NCI-H128 (cell line): ENCODE measurements around the gene RORB.

Experiments used
- DNase-seq: peaks from one replicate; lab custom pipeline; 2025; ENCODE audit not compliant: unreplicated experiment; lab: John Stamatoyannopoulos, UW

Gene RORB

DNA sequence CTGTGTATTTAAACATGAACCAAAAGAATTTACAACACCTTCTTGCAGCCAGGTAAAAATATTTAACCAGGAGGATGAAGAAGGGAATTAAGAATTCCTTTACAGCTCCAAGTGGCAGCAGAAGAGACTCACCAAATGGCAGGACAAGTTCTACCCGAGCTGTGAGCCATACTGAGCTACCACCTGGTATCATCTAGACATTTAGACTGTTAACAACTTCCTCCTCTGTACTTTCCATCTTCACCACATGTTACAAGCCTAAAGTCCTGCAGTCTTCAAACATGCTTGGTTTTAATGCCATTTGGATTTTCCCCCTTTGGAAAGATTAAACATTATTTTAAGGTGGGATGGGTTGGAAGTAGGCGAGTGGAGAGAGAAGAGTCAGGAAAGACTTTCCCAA is 200.4 kb downstream of the RORB start:
- no peak for DNase-seq

DNA sequence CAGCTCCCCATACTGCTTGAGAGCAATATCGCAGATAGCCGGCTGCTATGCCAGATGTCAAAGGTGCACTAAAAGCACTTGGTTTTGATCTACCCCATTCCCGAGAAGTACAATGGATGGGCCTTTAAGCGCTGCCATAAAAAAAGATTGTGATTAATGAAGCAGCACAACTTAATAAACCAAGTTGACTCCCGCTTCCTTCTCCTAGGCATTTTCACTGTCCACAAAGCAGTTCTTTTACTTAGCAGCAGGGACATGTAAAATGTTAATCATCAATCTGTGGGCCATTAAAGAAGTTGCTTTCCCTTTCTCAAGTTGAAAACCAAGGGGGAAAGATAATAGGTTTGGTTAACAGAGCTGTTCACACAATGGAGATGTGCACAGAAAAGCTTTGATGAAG is 214.2 kb downstream of the RORB start:
- no peak for DNase-seq

DNA sequence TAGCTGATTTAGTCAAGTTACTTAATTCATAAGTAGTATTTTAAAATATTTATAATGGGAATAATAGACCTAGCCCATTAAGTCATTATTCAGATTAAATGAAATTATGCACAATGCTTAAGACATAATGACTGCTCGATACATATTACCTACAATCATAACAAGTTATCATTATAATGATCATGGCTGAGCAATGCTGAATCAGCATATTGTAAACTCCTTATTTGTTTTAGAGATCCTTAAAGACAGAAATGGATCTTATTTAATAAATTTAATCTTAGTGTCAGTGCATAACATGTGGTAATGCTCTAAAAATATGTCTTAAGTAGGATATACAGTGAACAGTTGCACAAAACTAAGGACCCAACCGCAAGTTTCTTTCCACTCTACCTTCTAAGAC is 221.6 kb downstream of the RORB start:
- no peak for DNase-seq

DNA sequence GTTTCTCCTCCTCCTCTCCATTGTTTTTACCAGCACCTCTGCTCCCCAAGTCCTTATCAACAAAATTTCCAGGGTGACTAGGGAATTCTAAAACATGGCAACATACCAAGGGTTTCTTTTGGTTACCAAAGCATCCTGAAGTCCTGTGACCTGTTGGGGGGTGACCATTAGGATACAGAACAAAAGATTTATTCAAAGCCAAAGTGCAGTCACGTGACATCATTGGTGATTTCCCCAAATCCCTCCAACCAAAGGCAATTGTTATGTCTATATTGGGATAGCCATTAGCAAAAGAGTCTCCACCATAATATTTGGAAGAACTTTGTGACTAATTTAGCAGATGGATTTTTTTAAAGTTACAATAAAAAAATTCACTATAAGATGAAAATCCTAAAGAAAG is 222.2 kb downstream of the RORB start:
- DNase-seq = no peak

DNA sequence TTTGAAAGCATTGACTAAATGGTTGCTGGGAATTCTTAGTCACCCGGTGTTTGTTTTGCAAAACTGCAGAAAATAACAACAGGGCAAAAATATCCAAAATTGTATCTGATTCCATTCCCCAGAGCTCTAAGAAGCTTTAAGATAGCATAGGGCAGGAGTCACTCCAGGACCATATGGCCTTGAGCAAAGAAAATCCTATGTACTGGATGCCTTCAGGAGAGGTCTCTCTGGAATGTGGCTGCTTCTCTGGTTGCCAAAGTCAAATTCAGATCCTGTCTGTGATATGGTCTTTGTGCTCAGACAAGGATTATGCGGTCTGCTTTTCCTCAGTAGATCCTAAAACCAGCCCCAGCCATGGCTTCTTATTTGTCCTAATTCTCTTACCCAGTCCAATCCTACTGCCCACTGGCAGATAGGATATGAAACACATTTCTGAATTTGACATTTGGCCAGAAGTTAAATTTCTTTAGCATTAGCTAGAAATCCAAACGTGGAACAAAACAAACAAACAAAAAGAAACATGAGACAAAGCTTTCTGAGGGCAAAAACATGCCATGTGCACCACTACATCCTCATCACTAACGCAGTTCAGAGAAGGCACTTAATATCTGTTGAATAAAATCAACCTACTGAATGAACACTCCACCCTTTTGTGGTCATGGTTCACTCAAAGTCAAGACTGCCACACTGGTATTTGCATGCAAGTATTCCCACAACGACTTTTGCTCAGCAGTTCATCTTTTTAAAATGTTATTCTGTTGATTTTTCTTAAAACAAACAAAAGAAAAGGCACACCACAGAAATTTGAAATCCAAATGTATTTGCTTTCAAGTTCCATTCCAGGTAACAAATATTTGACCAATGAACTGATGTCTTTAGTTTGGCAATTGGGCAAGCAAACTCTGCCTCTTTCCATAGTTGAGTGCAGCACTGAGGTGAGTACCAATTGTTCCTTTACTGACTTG is 224.8 kb downstream of the RORB start:
- DNase-seq = no peak

DNA sequence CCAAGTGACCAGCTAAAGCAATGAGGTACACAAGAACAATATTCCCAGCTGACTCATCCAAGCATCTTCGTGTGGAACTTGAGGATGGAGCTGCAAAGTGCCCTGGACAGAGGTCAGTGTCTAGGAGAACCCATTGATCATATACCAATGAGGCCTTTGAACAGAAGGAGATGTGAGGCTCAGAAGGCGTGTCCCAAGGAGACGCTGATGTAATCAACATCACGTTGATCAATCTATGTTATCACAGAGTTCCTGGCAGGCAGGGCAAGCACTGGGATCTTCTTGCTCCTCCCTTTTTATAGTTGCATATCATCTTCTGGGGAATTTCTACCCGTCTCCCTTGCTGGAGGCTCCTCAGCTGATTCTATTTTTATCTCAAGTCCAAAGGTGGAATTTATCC is 227.2 kb downstream of the RORB start:
- no peak for DNase-seq

DNA sequence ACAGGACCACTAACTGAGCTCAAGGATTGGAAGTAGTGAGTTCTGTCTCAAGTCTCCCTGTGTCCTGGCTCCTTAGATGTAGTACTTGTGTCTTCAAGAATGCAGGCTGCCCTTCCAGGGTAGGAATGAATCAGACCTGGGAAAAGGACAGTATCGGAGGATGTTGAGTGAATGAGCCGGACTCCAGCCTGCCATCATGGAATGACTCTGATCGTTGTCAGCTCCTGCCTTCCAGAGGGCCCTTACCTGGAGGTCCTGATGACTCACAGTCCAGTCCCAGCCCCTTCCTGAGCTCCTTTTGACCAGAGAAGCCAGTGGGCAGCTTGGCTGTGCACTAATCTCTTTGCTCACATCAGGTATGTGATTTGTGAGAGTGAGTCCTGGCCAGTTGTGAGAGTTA is 229.4 kb downstream of the RORB start:
- DNase-seq = no peak

DNA sequence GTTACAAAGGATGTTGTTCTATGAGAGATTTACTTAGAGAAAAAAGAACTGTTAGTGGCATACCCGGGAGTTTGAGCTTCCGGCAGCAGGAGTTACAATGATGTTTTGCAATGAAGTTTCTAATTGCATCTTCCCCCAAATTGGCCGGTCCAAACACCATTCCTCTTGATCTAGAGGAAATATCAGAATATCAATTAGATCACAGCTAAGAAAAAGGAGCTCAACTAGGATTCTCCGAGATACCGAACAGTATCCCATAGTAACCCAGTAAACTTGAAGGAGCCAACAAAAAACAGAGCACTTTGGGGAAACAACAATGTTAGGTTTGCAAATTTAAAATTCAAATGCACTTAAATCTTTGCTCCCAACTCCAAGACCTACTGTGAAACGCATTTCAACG is 231.0 kb downstream of the RORB start:
- no peak for DNase-seq

DNA sequence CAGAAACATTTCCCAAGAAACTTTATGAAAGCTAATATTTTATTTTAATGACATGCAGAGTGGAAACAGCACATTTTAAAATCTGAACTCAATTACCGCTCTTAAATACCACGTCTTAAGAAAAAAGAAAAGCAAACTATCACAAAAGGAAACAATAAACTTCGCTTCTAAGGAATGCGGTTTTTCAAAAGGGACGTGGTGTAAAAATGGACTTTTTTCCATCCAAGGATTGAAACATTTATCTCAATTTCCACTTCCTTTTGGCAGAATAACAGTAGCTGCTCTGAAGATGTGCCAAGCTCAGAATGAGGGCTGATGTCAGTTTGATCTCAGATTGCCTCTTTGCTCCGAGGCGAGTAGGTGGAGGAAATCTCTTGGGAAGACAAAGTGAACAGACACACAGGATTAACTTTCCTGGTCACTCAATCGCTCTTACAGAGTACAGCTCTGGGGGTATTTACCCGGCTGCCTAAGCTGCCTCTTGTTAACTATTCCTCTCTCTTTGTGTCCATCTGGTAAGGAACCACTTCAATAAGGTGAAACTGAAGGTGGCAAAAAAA is 232.1 kb downstream of the RORB start:
- no peak for DNase-seq

DNA sequence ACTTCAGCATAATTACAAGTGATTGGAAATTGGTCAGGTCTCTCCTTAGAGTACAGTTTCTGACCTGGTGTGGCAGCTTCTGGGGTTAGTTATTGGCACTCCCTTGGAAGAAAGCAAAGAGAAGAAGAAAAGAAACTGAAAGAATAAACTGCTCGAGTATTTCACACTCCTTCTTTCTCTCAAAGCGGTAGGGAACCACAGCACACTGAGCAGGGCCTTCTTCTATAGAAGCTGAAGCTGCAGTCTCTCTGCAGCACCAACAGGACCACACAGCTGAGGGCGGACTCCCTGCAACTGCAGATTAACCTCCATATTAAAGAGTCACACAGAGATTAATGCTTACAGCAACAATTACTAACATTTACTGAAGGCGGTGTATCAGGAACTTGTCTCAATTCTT is 238.6 kb downstream of the RORB start:
- DNase-seq = no peak

DNA sequence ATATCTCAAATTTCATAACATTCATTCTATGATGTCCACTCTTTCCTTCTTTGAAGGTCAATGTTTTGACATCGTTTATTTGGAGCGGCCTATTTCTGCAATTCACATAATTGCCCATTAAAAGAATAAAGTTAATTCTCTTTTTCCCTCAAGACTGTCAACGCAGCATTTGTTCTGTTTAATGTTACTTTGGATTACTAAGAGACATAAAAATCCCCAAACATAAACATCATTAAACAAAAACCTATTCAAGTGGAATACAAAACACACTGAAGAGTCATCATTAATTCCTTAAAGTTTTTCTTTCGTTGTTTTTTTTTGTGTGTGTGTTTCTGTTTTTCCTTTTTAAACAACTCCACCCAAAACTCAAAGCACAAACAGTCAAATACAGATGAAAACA is 239.5 kb downstream of the RORB start:
- no peak for DNase-seq

DNA sequence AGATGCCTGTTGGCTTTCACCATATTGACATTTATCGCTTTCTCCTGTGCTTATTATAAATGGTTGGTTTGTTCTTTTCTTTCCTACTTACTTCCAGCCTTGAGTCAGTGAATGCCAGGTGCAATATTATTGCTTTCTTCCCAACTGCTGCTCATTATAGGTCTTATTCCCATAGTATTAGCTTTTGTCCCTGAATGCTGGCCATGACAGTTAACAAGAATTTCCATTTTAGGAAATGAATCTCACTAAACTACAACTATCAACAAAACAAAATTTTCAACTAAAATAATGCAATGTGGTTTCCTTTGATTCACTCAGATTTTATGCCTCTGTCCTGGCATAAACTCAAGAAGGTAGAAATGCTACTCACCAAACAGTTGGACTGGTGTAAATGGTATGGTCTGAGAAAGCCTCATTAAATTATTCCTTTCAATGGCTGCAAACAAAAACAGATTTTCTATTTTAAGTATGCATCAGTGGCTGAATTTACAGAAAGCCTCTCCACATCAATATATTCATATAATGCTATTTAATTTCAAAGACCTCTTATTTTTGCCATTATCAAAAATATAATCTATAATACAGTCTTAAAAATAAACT is 245.2 kb downstream of the RORB start:
- no peak for DNase-seq
